A673 (cell line): ENCODE results near the gene CFAP46. TPM values are rescaled to one million over a fixed set of nuclear protein-coding genes. Genes with fewer than 3 reads are reported as not detected.
A peak's percentile ranks its signal among the peaks of the same experiment; 100 is the strongest.

Source experiments
- BruUV-seq: library from RNA; stranded (reverse); fragments of 400-500 nt; replicated peaks from 2 replicates; lab custom pipeline; 2021; lab: Mats Ljungman, UMichigan
- CTCF ChIA-PET: fragments of 300-600 bp; sonication (Branson Sonifier 250); formaldehyde crosslinking; loops from one replicate; lab custom pipeline; 2022; ENCODE audit warnings: antibody characterized with exemption; lab: Charles Lee
- POLR2A ChIA-PET: fragments of 300-600 bp; sonication (Branson Sonifier 250); formaldehyde crosslinking; loops from one replicate; lab custom pipeline; 2022; ENCODE audit warnings: antibody characterized with exemption; ENCODE audit not compliant: low non-redundant PET; lab: Charles Lee
- DNase-seq: peaks from one replicate; pipeline ENCODE4 v3.0.0-alpha.2; 2015; ENCODE audit warnings: low spot score
- H3K27ac ChIP-seq: fragments of 200-600 bp; sonication (generic); 2 replicates; pipeline ENCODE4 v1.5.1; 2016; ENCODE audit warnings: mixed run types, low read depth, mild to moderate bottlenecking, mixed read lengths, antibody characterized with exemption, low read length; ENCODE audit not compliant: poor library complexity, severe bottlenecking
- H3K27me3 ChIP-seq: fragments of 200-600 bp; sonication (generic); replicated peaks from 2 replicates; pipeline ENCODE4 v1.6.1; 2017; ENCODE audit warnings: mixed run types, low read depth, mild to moderate bottlenecking, mixed read lengths, antibody characterized with exemption, low read length; ENCODE audit not compliant: insufficient read depth, poor library complexity
- H3K36me3 ChIP-seq: fragments of 200-600 bp; sonication (generic); 2 replicates; pipeline ENCODE4 v1.6.1; 2016; ENCODE audit warnings: mixed run types, mild to moderate bottlenecking, mixed read lengths, antibody characterized with exemption, low read length; ENCODE audit not compliant: insufficient read depth, poor library complexity, severe bottlenecking
- H3K4me1 ChIP-seq: fragments of 200-600 bp; sonication (generic); 2 replicates; pipeline ENCODE4 v1.6.1; 2017; ENCODE audit warnings: mixed run types, mild to moderate bottlenecking, mixed read lengths, antibody characterized with exemption, low read length; ENCODE audit not compliant: insufficient read depth, poor library complexity, severe bottlenecking
- H3K4me3 ChIP-seq: fragments of 200-600 bp; sonication (generic); 2 replicates; pipeline ENCODE4 v1.5.1; 2016; ENCODE audit warnings: low read depth, mixed run types, mild to moderate bottlenecking, mixed read lengths, low read length; ENCODE audit not compliant: poor library complexity, severe bottlenecking
- H3K9me3 ChIP-seq: fragments of 200-600 bp; sonication (generic); 2 replicates; pipeline ENCODE4 v1.6.1; 2016; ENCODE audit warnings: mixed run types, low read depth, mild to moderate bottlenecking, mixed read lengths, antibody characterized with exemption, low read length; ENCODE audit not compliant: poor library complexity, severe bottlenecking
- CTCF ChIP-seq: fragments of 300-800, 200-600 bp; sonication (generic); conservative IDR thresholded peaks from 2 replicates; pipeline ENCODE4 v1.5.1; 2017; ENCODE audit warnings: low read depth, mild to moderate bottlenecking, antibody characterized with exemption, low read length, moderate library complexity, mixed read lengths
- EZH2 ChIP-seq: fragments of 200-600 bp; sonication (generic); IDR thresholded peaks from 2 replicates; pipeline ENCODE4 v1.6.1; 2017; ENCODE audit warnings: borderline replicate concordance, low read depth, mild to moderate bottlenecking, mixed read lengths, antibody characterized with exemption, low read length; ENCODE audit not compliant: poor library complexity, severe bottlenecking
- intact Hi-C: fragments of 100-400 bp; cut with micrococcal nuclease; formaldehyde crosslinking; loops from one replicate; pipeline ENCODE4 v1.10.0; 2022; ENCODE audit not compliant: unreplicated experiment
- total RNA-seq: library from RNA; stranded (reverse); gene quantifications from 2 replicates; pipeline ENCODE4 v1.2.3, GENCODE V29; 2021

The CFAP46 gene
- total RNA-seq, 1 experiment from 2014 or later: 1.9 TPM

- Histone ChIP-seq H3K27ac (no peak overlapping the region), H3K36me3 (no peaks in the 10 kb centered on the region), H3K9me3 (no peaks in the 10 kb centered on the region), H3K27me3 (peaks cover 42% of the 10 kb centered on the region), H3K4me1 (no peaks in the 10 kb centered on the region), H3K4me3 (no peak overlapping the region)
- TF ChIP-seq EZH2: no peak
- TF ChIP-seq CTCF: no peak
- ChIA-PET CTCF (no interaction called here), POLR2A (no interaction called here)
- intact Hi-C loops: no loop called here
- no peak for DNase-seq
- BruUV-seq: no TSS peak
Observed at GRCh38 chr10:132963430-132963960, 21.1 kb upstream of the CFAP46 start.

- TF ChIP-seq EZH2: no peak
- TF ChIP-seq CTCF: no peak
- POLR2A ChIA-PET: no interaction called here
- CTCF ChIA-PET: no interaction called here
- no TSS peak for BruUV-seq
- no peaks in the 10 kb centered on the region for H3K4me1 ChIP-seq
- DNase-seq: no peak
- H3K4me3 ChIP-seq: peak overlapping the region; percentile 41
- no peaks in the 10 kb centered on the region for H3K36me3 ChIP-seq
- H3K9me3 ChIP-seq: no peaks in the 10 kb centered on the region
- intact Hi-C loops: no loop called here
- H3K27ac ChIP-seq: no peak overlapping the region
- H3K27me3 ChIP-seq: peaks cover 39% of the 10 kb centered on the region
Observed at GRCh38 chr10:132962623-132963429, 20.5 kb upstream of the CFAP46 start.

GRCh38 chr10:132961787-132962622, 19.6 kb upstream of the CFAP46 start:
- H3K4me1 ChIP-seq: no peaks in the 10 kb centered on the region
- intact Hi-C loops: no loop called here
- no peak overlapping the region for H3K27ac ChIP-seq
- BruUV-seq: no TSS peak
- CTCF ChIA-PET: no interaction called here
- POLR2A ChIA-PET: no interaction called here
- no peaks in the 10 kb centered on the region for H3K36me3 ChIP-seq
- DNase-seq: peak; percentile 72
- H3K4me3 ChIP-seq: peak overlapping the region; percentile 41
- no peaks in the 10 kb centered on the region for H3K9me3 ChIP-seq
- TF ChIP-seq CTCF (0 out of 2 replicates have a peak, but pooled peaks have one; percentile 21), EZH2 (no peak)
- H3K27me3 ChIP-seq: peaks cover 39% of the 10 kb centered on the region
